Transverse colon (tissue), 3 donors: ENCODE results near the gene DSN1.

Source experiments
- CTCF ChIP-seq, 5 experiments: fragments of 200-600 bp in 3 of 5; fragments of 450-650 bp in 2 of 5; sonication (generic) in 3 of 5; IDR thresholded peaks; 1 replicate in 2 of 5; 2 replicates in 3 of 5; pipeline ENCODE4 v1.5.1; 2016 to 2017; ENCODE audit warnings: antibody characterized with exemption in 5 of 5, inconsistent platforms in 3 of 5, mild to moderate bottlenecking in 2 of 5, moderate library complexity in 1 of 5
- POLR2A ChIP-seq: fragments of 450-650 bp; IDR thresholded peaks from one replicate; pipeline ENCODE4 v1.6.1; 2016; ENCODE audit warnings: antibody characterized with exemption, mild to moderate bottlenecking, moderate library complexity

- TF ChIP-seq CTCF (IDR thresholded peaks at IDR 0.05) = no peak
- no peak for TF ChIP-seq POLR2A
These were observed 44.6 kb downstream of the DSN1 start for GRCh38 chr20:36728986-36729385.
